ENCODE results near the gene EPB41L2. TPM values are rescaled to one million over a fixed set of nuclear protein-coding genes. Genes with fewer than 3 reads are reported as not detected.
"Not testable (repeated sequence)": the region's sequence is repeated elsewhere in the genome, so short reads cannot be mapped to it uniquely, and the experiment has no call there.

The EPB41L2 gene
- total and polyA plus RNA-seq, 2 experiments from 2014 or later: 76.2 to 91.7 TPM

DNA sequence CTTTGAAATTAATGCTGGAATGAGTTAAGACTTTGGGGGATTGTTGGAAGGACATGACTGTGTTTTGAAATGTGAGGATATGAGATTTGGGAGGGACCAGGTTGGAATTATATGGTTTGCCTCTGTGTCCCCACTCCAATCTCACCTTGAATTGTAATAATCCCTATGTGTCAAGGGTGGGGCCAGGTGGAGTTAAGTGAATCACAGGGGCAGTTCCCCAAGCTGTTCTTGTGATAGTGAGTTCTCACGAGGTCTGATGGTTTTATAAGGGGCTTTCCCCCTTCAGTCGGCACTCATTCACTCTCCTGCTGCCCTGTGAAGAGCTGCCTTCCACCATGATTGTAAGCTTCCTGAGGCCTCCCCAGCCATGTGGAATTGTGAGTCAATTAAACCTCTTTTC is 54.1 kb downstream of the EPB41L2 start:
- H4K20me1 ChIP-seq (replicated peaks; ENCODE audit: insufficient read depth); H3K4me2 ChIP-seq; H2AFZ ChIP-seq; H3K4me3 Mint-ChIP-seq; H3K4me3 ChIP-seq; H3K27me3 Mint-ChIP-seq (ENCODE audit: insufficient read depth, low read depth, poor library complexity); H3K27ac ChIP-seq (ENCODE audit: low read depth); H3K4me1 ChIP-seq (ENCODE audit: insufficient read depth); H3F3A ChIP-seq (replicated peaks; ENCODE audit: low read depth); H3K27me3 ChIP-seq (ENCODE audit: insufficient read depth); H3K9me2 ChIP-seq (ENCODE audit: insufficient read depth); ATAC-seq; H3K27ac Mint-ChIP-seq; DNase-seq (ENCODE audit: low spot score): not testable (repeated sequence)
- Mint-ChIP-seq H3K36me3 (ENCODE audit: low read depth) (peaks cover 46% of the 10 kb centered on the region), H3K9me3 (peaks cover 43% of the 10 kb centered on the region), H3K4me1 (peaks cover 19% of the 10 kb centered on the region)
- Histone ChIP-seq H3K79me2 (replicated peaks; ENCODE audit: insufficient read depth) (peaks cover 74% of the 10 kb centered on the region), H3K36me3 (ENCODE audit: insufficient read depth) (peaks cover 14% of the 10 kb centered on the region)

DNA sequence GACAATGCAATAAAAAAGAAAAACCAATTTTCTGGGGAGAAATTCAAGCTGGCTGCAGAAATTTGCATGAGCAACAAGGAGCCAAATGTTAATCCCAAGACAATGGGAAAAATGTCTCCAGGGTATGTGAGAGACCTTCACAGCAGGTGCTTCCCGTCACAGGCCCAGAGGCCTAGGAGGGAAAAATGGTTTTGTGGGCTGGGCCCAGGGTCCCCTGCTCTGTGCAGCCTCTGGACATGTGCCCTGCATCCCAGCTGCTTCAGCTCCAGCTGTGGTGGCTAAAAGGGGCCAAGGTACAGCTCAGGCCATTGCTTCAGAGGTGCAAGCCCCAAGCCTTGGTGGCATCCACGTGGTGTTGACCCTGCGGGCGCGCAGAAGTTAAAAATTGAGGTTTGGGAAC is 55.1 kb downstream of the EPB41L2 start:
- not testable (repeated sequence) for H2AFZ ChIP-seq; H3K4me2 ChIP-seq; H3K27me3 Mint-ChIP-seq (ENCODE audit: insufficient read depth, low read depth, poor library complexity); ATAC-seq; H3K27me3 ChIP-seq (ENCODE audit: insufficient read depth); H3F3A ChIP-seq (replicated peaks; ENCODE audit: low read depth); H3K27ac ChIP-seq (ENCODE audit: low read depth); H3K27ac Mint-ChIP-seq; H3K4me3 Mint-ChIP-seq; H4K20me1 ChIP-seq (replicated peaks; ENCODE audit: insufficient read depth); H3K4me1 ChIP-seq (ENCODE audit: insufficient read depth); DNase-seq (ENCODE audit: low spot score); H3K9me2 ChIP-seq (ENCODE audit: insufficient read depth); H3K4me3 ChIP-seq
- Histone ChIP-seq H3K36me3 (ENCODE audit: insufficient read depth) (peaks cover 14% of the 10 kb centered on the region), H3K79me2 (replicated peaks; ENCODE audit: insufficient read depth) (peaks cover 73% of the 10 kb centered on the region)
- H3K9me3 Mint-ChIP-seq: peaks cover 43% of the 10 kb centered on the region
- peaks cover 19% of the 10 kb centered on the region for H3K4me1 Mint-ChIP-seq
- H3K36me3 Mint-ChIP-seq (ENCODE audit: low read depth): peaks cover 46% of the 10 kb centered on the region

DNA sequence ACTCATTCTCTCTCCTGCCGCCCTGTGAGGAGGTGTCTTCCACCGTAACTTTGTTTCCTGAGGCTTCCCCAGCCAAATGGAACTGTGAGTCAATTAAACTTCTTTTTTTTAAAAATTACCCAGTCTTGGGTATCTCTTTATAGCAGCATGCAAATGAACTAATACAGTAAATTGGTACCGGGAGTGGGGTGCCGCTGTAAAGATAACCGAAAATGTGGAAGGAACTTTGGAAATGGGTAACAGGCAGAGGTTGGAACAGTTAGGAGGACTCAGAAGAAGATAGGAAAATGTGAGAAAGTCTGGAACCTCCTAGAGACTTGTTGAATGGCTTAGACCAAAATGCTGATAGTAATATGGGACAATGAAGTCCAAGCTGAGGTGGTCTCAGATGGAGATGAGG is 55.8 kb downstream of the EPB41L2 start:
- H3K27ac Mint-ChIP-seq: no peak overlapping the region
- H3K27ac ChIP-seq (ENCODE audit: low read depth): no peak overlapping the region
- peaks cover 9% of the 10 kb centered on the region for H3K4me1 ChIP-seq (ENCODE audit: insufficient read depth)
- H3K9me2 ChIP-seq (ENCODE audit: insufficient read depth): no peaks in the 10 kb centered on the region
- H3K27me3 Mint-ChIP-seq (ENCODE audit: insufficient read depth, low read depth, poor library complexity): no peaks in the 10 kb centered on the region
- H4K20me1 ChIP-seq (replicated peaks; ENCODE audit: insufficient read depth): no peaks in the 10 kb centered on the region
- H3K4me2 ChIP-seq: no peak overlapping the region
- H3K9me3 Mint-ChIP-seq: peaks cover 43% of the 10 kb centered on the region
- H3K4me1 Mint-ChIP-seq: peaks cover 24% of the 10 kb centered on the region
- DNase-seq (ENCODE audit: low spot score): no peak
- no peak for ATAC-seq
- H3K36me3 ChIP-seq (ENCODE audit: insufficient read depth): peaks cover 14% of the 10 kb centered on the region
- no peak overlapping the region for H3K4me3 Mint-ChIP-seq
- no peak overlapping the region for H3K4me3 ChIP-seq
- peaks cover 74% of the 10 kb centered on the region for H3K79me2 ChIP-seq (replicated peaks; ENCODE audit: insufficient read depth)
- no peaks in the 10 kb centered on the region for H3F3A ChIP-seq (replicated peaks; ENCODE audit: low read depth)
- peaks cover 46% of the 10 kb centered on the region for H3K36me3 Mint-ChIP-seq (ENCODE audit: low read depth)
- no peak overlapping the region for H2AFZ ChIP-seq
- no peaks in the 10 kb centered on the region for H3K27me3 ChIP-seq (ENCODE audit: insufficient read depth)
- TF ChIP-seq EZH2phosphoT487 (IDR thresholded peaks at IDR 0.05; ENCODE audit: unreplicated experiment) (no peak), ZNF114 (CRISPR knock-in tag; IDR thresholded peaks at IDR 0.05) (no peak), EZH2 (IDR thresholded peaks at IDR 0.05; ENCODE audit: low read depth, unreplicated experiment) (no peak), CREB1 (CRISPR knock-in tag; IDR thresholded peaks at IDR 0.05; ENCODE audit: low read depth) (no peak), JUNB (IDR thresholded peaks at IDR 0.05; ENCODE audit: unreplicated experiment) (no peak), CTCF (conservative IDR thresholded peaks at IDR 0.05; ENCODE audit: low read depth in 2 of 2) (no peak), STAT1 (IDR thresholded peaks at IDR 0.05; ENCODE audit: unreplicated experiment) (no peak)
- TF ChIP-seq, protein P1, sequence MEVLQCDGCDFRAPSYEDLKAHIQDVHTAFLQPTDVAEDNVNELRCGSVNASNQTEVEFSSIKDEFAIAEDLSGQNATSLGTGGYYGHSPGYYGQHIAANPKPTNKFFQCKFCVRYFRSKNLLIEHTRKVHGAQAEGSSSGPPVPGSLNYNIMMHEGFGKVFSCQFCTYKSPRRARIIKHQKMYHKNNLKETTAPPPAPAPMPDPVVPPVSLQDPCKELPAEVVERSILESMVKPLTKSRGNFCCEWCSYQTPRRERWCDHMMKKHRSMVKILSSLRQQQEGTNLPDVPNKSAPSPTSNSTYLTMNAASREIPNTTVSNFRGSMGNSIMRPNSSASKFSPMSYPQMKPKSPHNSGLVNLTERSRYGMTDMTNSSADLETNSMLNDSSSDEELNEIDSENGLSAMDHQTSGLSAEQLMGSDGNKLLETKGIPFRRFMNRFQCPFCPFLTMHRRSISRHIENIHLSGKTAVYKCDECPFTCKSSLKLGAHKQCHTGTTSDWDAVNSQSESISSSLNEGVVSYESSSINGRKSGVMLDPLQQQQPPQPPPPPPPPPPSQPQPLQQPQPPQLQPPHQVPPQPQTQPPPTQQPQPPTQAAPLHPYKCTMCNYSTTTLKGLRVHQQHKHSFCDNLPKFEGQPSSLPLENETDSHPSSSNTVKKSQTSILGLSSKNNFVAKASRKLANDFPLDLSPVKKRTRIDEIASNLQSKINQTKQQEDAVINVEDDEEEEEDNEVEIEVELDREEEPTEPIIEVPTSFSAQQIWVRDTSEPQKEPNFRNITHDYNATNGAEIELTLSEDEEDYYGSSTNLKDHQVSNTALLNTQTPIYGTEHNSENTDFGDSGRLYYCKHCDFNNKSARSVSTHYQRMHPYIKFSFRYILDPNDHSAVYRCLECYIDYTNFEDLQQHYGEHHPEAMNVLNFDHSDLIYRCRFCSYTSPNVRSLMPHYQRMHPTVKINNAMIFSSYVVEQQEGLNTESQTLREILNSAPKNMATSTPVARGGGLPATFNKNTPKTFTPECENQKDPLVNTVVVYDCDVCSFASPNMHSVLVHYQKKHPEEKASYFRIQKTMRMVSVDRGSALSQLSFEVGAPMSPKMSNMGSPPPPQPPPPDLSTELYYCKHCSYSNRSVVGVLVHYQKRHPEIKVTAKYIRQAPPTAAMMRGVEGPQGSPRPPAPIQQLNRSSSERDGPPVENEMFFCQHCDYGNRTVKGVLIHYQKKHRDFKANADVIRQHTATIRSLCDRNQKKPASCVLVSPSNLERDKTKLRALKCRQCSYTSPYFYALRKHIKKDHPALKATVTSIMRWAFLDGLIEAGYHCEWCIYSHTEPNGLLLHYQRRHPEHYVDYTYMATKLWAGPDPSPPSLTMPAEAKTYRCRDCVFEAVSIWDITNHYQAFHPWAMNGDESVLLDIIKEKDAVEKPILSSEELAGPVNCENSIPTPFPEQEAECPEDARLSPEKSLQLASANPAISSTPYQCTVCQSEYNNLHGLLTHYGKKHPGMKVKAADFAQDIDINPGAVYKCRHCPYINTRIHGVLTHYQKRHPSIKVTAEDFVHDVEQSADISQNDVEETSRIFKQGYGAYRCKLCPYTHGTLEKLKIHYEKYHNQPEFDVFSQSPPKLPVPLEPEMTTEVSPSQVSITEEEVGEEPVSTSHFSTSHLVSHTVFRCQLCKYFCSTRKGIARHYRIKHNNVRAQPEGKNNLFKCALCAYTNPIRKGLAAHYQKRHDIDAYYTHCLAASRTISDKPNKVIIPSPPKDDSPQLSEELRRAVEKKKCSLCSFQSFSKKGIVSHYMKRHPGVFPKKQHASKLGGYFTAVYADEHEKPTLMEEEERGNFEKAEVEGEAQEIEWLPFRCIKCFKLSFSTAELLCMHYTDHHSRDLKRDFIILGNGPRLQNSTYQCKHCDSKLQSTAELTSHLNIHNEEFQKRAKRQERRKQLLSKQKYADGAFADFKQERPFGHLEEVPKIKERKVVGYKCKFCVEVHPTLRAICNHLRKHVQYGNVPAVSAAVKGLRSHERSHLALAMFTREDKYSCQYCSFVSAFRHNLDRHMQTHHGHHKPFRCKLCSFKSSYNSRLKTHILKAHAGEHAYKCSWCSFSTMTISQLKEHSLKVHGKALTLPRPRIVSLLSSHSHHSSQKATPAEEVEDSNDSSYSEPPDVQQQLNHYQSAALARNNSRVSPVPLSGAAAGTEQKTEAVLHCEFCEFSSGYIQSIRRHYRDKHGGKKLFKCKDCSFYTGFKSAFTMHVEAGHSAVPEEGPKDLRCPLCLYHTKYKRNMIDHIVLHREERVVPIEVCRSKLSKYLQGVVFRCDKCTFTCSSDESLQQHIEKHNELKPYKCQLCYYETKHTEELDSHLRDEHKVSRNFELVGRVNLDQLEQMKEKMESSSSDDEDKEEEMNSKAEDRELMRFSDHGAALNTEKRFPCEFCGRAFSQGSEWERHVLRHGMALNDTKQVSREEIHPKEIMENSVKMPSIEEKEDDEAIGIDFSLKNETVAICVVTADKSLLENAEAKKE (CRISPR knock-in tag; IDR thresholded peaks at IDR 0.05): no peak
- TF ChIP-seq, protein P2, sequence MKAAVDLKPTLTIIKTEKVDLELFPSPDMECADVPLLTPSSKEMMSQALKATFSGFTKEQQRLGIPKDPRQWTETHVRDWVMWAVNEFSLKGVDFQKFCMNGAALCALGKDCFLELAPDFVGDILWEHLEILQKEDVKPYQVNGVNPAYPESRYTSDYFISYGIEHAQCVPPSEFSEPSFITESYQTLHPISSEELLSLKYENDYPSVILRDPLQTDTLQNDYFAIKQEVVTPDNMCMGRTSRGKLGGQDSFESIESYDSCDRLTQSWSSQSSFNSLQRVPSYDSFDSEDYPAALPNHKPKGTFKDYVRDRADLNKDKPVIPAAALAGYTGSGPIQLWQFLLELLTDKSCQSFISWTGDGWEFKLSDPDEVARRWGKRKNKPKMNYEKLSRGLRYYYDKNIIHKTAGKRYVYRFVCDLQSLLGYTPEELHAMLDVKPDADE (IDR thresholded peaks at IDR 0.05): no peak

All from GM23338 (cell line).